NCI-H524 treated with DMSO at 0.1 percent for 48 hours (cell line): ENCODE measurements around the gene TMEM244.
"Not testable (repeated sequence)": the region's sequence is repeated elsewhere in the genome, so short reads cannot be mapped to it uniquely, and the experiment has no call there.

ENCODE experiments used
- DNase-seq: peaks from one replicate; lab custom pipeline; 2025; lab: John Stamatoyannopoulos, UW

Gene TMEM244

DNA sequence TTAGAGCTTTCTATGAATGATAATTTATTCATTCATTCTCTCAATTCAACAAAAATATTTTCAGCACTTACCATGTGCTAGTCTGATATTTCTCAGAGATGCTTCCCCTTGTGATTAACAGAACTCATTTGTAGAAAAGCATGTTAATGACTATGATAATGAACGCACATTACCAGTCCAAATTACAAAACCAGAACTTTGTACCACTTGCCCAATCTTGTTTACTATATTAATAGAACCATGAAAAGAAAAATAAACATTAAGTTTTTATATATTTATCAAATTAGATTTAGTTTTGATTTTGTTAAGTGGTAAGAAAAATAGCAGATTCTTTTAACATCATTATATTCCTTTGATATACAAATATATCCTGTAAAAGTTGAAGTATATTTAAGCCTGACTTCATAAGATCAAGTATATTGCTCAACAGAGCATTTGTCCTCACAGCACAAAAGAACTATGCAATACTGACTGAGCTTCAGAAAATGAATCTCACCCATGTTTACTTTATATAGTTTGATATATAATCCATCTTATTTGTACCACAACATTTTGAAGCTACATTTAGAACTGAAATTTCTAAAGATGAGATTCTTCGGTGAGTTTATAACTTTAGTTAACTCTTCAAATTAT lies 48.9 kb downstream of the TMEM244 start:
- DNase-seq = no peak

DNA sequence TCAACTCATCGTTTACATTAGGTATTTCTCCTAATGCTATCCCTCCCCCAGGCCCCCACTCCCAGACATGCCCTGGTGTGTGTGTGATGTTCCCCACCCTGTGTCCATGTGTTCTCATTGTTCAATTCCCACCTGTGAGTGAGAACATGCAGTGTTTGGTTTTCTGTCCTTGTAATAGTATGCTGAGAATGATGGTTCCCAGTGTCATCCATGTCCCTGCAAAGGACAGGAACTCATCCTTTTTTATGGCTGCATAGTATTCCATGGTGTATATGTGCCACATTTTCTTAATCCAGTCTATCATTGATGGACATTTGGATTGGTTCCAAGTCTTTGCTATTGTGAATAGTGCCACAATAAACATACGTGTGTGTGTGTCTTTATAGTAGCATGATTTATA lies 54.0 kb downstream of the TMEM244 start:
- DNase-seq = not testable (repeated sequence)

DNA sequence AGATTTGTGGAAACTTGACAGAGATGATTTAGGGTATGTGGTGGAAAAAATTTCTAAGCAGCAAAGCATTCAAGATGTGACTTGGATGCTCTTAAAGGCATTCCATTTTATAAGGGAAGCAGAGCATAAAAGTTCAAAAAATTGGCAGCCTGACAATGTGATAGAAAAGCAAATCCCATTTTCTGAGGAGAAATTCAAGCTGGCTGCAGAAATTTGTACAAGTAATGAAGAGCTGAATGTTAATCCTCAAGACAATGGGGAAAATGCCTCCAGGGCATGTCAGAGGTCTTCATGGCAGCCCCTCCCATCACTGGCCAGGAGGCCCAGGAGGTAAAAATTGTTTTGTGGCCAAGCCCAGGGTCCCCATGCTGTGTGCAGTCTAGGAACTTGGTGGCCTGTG lies 58.2 kb downstream of the TMEM244 start:
- DNase-seq = not testable (repeated sequence)

DNA sequence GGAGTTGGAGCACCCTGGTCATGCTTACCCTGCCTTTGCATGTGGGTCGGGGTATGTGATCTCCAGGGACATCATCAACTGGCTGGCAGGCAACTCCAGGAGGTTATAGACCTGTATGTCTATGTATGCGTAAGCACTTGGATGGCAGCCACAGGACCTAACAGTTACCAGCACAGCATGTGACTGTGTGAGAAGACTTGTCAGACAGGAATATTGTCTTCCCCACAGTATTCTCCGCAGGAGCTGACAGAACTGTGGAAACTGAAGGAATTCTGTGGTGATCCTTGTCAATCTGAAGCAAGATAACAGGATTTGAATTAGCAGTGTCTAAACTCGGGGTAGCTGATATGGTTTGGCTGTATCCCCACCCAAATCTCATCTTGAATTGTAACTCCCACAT lies 59.2 kb downstream of the TMEM244 start:
- DNase-seq = no peak

DNA sequence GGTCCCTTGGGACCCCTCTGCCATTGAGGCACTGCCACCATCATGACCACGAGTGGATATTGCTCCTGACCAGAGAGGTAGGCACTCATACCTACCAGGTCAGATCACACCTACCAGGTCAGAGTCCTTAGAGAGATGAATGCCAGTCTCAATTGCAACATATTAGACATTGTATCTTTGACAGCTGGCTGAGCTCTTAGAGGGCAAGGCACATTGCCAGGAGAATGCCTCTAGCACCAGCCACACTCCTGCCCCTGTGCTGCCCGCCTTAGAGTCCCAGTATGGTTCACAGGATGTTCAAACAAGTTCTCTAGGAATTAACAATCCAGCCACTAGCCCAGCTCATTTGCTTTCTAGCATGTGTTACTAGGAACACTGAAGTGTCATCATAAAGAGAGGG lies 65.9 kb downstream of the TMEM244 start:
- DNase-seq = no peak

DNA sequence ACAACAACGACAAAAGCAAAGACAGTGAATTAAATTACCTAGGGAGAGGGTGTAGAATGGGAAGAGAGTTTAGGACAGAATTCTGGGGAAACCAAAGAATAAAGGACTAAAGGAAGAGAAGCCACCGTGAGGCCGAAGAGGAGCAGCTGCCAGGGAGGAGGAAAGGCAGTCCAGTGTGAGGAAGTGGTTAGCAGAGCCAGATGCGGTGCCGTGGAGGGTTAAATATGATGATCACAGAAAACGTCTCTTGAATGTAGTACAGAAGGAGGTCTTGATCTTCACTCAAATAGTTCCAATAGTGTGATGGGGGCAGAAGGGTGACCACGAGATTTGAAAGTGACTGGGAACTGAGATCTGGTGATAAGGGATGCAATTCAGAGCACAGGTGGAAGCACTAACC lies 67.7 kb downstream of the TMEM244 start:
- no peak for DNase-seq

DNA sequence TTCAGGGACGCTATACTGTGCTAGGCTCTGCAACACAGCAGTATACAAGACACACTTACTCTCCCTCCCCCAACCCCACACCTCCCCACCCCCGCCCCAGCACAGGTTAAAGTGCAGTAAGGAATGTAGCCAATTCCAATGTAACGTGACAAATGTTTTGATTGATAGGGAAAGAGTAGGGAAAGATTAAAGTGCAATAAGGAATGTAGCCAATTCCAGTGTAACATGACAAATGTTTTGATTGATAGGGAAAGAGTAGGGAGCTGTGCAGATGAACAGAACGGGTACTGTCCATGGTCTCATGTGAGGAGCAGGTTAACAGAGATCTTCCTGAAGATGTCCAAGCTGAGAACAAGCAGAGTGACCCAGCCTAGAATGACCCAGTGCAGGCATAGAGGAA lies 69.1 kb downstream of the TMEM244 start:
- no peak for DNase-seq

DNA sequence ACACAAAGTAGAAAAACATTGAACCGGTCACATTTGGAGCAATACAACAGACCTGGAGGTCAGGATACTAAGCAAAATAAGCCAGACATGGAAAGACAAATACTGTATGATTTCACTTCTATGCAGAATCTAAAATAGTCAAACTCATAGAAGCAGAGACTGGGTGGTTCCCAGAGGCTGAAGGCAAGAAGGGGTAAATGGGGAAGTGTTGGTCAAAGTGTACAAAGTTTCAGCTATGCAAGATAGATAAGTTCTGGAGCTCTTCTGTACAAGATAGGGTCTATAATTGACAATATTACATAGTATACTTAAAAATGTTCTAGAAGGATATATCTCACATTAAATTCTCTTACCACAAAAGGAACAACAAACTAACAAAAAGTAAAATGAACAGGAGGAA lies 70.3 kb downstream of the TMEM244 start:
- no peak for DNase-seq

DNA sequence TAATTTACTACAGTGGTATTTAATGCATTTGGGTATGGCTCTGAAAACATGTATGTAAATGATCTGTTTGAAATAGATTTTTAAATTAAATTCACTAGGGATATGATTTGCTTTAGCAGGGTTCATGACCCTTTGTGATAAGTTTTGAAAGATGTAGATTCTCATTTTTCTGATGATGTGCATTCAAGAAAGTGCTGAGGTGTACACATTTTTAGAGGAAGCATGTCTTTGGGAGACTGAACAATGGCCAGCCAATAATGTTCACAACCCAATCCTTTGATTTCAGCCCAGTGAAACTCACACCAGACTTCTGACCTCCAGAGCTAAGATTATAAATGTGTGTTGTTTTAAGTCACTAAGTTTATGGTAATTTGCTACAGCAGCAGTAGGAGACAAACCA lies 71.1 kb downstream of the TMEM244 start:
- no peak for DNase-seq

DNA sequence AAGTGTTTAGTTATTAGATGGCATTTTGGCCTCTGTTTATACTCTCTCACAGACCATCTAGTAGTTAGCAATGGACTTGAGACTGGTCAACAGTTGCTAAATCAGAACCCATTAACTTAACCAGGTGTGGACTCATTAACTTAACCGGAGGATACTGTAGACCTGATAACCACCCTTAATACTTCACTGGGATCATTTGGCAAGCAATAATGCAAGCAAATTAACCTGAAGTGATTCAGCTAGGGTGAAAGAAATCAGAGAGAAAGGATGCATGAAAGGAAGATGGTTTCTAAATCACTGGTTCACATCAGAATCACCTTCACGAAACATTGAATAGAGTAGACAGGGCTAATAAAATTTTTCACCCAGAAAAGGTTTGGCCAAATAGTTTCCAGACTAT lies 73.3 kb downstream of the TMEM244 start:
- DNase-seq = no peak

DNA sequence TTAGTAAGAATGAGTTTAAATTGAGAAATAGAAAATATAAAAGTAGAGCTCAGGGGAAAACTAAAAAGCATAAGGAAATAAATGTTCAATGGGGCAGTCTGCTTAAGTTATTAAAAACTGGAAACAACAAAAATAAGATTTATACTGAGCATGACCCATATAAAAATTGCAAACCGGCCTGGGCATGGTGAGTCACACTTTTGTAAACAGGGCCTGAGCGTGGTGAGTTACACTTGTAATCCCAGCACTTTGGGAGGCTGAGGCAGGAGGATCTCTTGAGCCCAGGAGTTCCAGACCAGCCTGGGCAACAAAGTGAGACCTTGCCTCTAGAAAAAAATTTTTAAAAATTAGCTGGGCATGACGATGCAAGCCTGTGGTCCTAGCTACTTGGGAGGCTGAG lies 74.6 kb downstream of the TMEM244 start:
- no peak for DNase-seq

DNA sequence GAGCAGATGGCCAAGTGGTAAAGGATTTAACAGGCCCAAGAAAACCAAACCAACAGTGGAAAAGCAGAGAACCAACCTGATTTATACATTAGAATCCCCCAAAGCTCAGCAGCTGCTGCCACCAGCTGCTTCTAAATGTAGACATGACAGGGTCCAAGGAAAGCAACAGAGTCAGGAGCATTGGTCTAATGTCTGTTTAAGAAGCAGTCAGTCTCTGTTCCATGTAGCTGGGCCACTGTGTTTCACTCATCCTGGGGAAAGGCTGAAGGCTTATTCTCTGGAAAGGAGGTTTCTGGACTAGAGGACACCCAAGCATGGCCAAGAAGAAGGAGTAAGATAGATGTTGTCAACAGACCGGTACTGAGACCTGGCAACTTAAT lies 75.4 kb downstream of the TMEM244 start:
- peak; percentile 88 for DNase-seq

DNA sequence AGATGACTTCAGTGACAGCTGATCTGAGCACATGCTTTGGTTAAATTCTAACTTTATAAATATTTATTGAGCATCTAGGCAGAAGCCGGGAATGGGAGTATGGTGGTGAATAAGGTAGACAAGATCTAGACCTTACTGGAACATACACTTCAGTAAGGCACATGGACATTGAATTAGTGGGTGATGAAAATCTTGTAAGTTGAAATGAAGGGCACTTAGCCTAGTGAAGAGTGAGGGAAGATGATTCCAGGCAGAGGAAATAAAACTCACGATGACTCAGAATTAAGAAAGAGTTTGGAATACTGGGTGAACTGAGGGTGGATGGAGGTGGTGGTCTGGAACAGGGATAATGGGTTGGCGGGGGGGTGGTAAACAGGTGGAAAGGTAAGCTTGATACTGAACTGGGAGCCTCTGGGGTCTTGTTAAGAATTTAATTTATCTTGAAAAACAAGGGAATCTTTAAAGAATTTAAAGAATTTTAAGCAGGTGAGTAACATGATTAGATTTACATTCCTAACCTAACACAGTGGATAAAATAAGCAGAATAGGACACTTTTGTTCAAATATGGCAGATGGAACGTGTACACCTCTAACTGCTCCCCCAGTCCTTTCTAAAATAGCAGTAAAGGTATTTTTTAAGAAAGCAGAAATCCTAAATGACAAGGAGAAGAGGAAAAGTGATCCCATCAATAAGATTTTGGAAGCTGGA lies 75.9 kb downstream of the TMEM244 start:
- DNase-seq = no peak
